NB4 (cell line): Measurements from ENCODE around the gene STYK1.

Experiments
- CTCF ChIP-seq: IDR thresholded peaks from one replicate; pipeline ENCODE4 v1.5.1; 2012; ENCODE audit warnings: low read depth, low read length
- POLR2A ChIP-seq: IDR thresholded peaks from 2 replicates; pipeline ENCODE4 v1.6.1; 2011; ENCODE audit warnings: mild to moderate bottlenecking; ENCODE audit not compliant: insufficient read length; ENCODE audit errors: extremely low read depth

GRCh38 chr12:10620078-10620779, 53.6 kb downstream of the STYK1 start:
- TF ChIP-seq CTCF = no peak
- TF ChIP-seq POLR2A = no peak
